ENCODE measurements around the gene FFAR2.

DNA sequence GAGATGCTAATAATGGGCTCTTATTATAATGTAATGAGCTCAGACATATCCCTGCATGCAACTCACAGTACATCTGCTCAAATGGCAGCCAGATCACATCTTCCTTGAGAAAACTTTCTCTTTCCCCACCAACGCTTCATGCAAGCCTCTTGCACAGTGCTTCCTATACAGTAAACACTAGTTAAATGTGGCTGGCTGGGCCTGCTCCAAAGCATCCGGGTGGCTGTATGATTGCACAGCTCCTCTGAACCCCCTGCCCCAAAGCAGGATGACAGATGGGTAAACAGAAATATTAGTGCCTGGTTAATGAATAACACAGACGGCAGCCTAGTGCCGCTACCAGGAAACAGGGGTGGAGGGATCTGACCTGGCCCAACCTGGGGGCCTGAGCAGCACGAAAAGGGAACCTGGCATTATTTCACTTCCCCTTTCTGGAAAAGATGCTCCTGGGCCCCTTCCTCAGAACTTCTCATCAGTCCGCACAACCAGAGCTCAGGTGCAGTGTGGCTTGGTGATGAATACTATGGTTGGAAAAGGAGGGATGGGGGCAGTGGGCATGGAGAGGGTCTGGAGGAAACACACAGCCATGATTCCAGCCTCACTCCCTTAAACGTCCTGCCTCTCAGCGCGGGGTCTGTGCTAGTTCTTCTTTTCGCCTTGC, 10.8 kb downstream of the FFAR2 start:
- TF ChIP-seq CTCF (IDR thresholded peaks at IDR 0.05) (no peak), POLR2A (IDR thresholded peaks at IDR 0.05) (no peak)
